Stimulated activated CD4-positive, alpha-beta T cell treated with anti-CD3 and anti-CD28 coated beads, TNF-alpha, amount 100 ng/mL, for 24 hours (primary cell): ENCODE results near the gene PASK.
A peak's percentile ranks its signal among the peaks of the same experiment; 100 is the strongest.
"Not testable (repeated sequence)": the region's sequence is repeated elsewhere in the genome, so short reads cannot be mapped to it uniquely, and the experiment has no call there.

Experiments used
- DNase-seq, 3 experiments: peaks; one replicate each; pipeline ENCODE4 v3.0.0-alpha.2; 2020; ENCODE audit warnings: low read depth in 3 of 3

The PASK gene

GRCh38 chr2:241148891-241149674 lies at the start of gene PASK:
Gene PASK (minus strand): TSS chr2:241149472. CDS start chr2:241143032, 6,440 bp downstream.
- peak; percentile 88 to 95 (median 89) for DNase-seq

DNA sequence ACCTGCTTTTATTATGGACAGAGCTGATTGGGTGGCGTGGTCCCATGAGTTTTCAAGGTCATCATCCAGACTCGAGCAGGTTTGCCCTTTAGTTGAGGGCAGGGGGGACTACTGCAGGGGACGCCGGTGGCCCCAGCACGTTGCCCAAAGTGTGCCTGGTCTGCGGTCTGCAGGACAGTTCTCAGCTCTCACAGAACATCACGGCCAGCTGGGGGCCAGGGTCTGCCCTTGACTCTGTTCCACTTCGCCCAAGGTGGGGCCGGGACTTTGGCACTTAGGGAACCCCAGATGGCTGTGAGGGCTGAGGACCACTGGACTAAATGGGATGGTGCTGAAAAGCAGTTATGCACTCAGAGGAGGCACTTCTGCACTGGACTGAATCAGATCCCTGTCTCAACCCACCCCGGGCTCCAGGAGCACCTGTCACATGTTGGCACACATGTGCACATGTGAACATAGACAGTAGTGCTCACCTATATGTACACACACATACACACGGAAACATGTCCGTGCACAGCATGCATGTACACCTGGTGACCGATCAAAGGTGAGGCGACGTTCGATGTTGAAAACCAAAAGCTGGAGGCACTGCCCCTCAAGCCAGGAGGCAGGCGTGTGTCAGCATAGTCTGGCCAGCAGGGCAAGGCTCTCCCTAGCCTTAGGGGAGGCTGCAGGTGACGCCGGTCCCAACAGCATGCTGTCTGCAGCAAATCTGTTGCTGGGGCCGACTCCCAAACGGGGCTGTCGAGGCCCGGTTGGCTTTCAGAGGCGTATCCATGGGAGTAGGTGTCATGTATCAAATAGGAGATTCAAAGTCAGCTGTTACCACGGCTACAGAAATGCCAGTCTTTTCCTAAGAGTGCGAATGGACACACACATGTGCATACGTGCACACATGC lies 49.4 kb upstream of the PASK start:
- DNase-seq: no peak

- no peak for DNase-seq
These were observed 48.7 kb upstream of the PASK start for GRCh38 chr2:241197947-241198346.

GRCh38 chr2:241197246-241197645 lies 48.0 kb upstream of the PASK start:
- DNase-seq: not testable (repeated sequence)

GRCh38 chr2:241195506-241196130 lies 46.3 kb upstream of the PASK start:
- DNase-seq: no peak

DNA sequence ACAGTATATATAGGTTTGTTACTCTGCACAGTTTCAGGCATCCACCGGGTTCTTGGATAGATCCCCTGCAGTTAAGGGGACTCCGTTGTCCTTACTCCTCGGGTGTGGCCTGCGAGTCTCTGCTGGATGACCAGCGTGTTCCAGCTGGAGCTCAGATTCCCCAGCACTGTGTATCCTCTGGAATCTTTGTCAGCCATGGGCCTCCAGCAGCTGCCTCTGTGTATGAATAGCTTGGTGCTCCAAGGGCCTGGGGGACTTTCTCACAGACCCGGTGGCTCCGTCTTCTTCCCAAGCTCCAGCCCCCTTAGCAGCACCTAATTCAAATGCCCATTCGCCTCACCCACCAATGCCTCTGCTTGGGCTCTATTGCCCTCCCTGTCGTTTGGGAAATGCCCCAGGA lies 45.5 kb upstream of the PASK start:
- DNase-seq: no peak

DNA sequence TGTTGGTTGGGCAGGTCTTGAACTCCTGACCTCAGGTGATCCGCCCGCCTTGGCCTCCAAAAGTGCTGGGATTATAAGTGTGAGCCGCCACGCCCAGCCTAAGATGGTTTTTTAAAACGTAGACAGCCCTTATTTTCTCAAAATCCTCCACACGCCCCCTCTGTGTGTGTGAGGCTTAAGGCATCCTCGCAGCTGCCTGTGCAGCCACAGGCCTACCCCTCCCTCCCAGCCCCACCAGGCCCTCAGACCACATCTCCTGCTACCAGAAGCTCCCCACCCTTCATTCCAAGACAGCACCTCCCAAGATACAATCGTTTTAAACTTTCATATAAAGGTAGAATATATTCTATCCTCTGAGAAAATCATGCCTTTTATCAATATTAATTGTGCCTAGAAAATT lies 44.0 kb upstream of the PASK start:
- no peak for DNase-seq

DNA sequence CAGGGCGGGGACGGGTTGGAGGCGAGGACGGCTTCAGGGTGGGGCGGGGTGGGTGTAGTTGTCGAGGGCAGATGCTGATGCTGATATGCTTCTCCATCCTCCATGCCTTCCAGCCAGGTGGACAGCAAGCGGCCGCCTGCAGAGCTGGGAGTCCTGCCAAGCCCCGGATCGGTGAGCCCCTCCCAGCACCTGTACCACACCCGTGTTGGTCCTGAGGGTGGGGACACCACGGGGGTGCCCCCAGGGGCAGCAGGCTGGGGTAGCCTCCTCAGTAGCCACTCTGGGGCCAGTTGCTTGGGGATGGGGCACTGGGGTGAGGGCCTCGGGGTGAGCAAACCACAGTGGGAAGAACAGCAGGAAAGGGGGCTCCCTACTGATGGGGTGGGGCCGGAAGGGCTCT lies 41.8 kb upstream of the PASK start:
- DNase-seq: no peak

DNA sequence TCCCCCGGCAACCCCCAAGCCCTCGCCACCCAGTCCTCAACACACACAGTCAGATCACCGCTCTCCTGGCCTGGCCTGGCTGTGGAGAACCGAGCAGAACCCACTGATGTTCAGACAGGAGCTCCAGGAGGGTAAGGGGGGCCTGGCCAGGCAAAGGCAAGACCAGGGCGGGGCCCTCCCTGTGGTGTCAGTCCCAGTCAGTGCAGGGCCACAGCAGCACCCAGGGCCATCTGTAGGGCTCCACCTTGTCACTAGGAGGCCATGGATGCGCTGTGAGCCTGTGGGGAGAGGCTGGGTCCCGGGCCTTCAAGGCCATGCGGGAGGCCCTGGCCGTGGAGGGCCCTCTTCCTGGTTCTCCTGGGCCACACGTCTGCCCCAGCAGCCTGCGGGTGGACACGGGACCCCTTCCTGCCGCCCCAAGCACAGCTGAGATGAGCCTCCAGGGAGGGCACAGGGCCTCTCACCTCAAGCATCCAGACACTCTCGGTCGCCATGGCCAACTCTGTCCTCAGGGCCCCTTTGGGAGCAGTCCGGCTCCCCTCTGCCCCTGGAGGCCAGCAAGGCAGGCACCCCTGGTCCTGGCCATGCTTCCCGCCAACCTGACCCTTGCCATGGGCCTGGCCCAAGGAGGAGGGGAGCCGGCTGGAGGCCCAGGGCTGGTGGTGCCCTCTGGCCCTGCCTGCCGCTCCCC lies 41.2 kb upstream of the PASK start:
- DNase-seq: no peak

DNA sequence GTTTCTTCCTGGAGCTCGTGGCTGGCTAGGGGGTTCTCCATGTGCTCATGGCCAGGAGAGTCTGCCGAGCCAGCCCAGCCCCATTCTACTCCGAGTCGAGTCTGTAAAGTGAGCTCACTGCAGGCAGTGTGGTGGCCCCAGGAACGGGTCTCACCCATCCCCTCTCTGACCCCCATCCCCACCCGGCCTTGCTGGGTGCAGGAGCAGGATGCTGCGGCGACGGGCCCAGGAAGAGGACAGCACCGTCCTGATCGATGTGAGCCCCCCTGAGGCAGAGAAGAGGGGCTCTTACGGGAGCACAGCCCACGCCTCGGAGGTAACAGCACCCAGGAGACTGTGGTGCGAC lies 40.6 kb upstream of the PASK start:
- no peak for DNase-seq

DNA sequence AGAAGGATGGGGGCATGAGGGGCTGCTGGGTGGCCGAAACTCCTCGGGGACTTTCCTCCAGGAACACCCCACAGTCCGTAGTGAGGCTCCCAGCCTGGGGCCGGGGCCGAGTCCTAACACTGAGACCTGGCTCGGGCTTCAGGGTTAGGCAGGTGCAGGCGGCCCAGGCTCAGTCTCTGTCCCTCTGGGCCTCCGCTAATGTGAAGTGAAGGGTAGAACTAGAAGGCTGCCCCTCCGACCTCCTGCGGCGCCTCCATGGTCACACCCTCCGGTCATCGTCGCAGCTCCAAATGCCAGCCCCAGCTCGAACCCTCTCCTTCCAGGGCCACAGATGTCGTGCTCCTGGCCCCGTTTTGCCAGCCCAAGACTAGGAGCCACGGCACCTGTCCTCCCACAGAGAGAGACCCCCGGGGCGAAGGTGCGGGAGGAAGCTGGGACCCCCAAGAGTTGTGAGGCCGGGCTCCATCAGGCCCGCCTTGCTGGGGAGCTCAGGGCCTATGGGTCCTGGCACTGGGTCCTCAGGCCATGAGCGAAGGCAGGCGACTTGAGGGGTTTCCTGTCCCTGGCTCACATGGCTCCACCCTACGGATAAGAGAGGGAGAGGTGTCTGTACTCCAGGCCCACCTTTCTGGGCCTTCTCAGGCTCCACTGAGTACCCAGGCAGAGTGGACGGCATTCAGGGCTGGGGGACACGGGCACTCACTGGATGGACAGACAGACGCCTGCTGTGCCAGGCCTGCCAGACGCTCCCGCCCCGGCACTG lies 40.0 kb upstream of the PASK start:
- DNase-seq: no peak

GRCh38 chr2:241188361-241189092 lies 39.3 kb upstream of the PASK start, which contains the start of gene ANO7:
Gene ANO7 (plus strand): TSS chr2:241188677. CDS start chr2:241190064, 1,387 bp downstream.
- no peak for DNase-seq

GRCh38 chr2:241187918-241188234 lies 38.6 kb upstream of the PASK start:
- DNase-seq: no peak

GRCh38 chr2:241187101-241187917 lies 38.0 kb upstream of the PASK start:
- DNase-seq: no peak

DNA sequence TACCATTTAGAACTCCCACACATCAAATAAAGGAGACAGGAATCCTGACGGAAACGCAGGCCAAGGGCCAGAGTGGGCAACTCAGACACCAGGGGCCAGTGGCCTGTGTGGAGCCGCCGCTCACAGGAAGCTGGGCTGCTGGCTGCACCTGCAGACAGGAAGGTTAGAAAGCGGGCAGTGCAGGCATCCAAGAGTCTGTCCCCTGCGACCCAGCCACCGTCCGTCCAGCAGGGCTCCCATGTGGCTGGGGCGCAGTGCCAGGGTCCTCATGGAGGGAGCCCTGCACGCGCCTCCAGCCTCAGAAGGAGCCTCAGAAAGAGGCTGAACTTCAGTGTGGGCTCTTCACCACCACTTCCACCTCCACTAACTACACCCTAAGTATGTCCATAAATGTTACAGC lies 36.7 kb upstream of the PASK start:
- no peak for DNase-seq

GRCh38 chr2:241184901-241185300 lies 35.6 kb upstream of the PASK start:
- no peak for DNase-seq

- DNase-seq: no peak
These were observed 33.9 kb upstream of the PASK start for GRCh38 chr2:241183221-241183620.

DNA sequence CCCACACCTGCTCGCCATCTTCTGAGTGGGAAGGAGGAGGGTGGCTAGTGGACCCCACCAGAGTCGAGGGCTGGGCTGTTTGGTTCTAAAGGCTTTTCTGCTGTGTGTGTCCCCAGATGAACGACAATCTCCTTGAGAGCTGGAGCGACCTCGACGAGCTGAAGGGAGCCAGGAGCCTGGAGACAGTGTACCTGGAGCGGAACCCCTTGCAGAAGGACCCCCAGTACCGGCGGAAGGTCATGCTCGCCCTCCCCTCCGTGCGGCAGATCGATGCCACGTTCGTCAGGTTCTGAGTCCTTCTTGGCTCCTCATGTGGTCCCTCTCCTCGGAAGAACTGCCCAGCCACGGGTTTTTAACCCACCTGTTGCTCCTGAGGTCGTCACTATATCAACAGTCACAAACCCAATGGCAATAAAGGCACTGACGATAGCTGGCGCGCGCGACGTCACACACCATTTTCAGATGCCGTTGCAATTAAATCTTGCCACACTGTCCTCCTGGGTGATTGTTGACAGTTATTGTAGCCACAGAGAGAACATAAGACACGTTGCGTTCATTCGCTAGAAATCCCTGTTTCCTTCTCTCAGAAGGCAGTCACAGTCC lies 33.4 kb upstream of the PASK start:
- DNase-seq: no peak

DNA sequence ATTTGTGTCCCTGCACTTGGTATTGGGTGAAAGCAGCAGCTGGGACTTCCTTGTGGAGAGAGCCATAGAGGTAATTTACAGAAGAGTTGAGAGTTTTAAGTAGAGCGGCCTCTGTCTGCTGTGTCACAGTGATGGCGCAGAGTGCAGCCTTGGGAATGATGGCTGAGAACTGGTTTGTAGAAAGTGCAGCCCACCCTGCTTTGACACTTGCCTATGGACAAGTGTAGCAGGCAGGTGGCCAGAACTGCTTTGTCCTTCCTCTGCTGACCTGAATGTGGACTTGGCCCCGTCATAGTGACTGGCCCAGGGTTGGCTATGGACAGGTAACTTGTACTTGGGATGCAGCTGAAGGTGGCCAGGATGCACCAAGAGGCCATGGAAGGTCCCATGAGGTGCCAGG lies 32.9 kb upstream of the PASK start:
- DNase-seq: no peak
